ENCODE results near the gene PFKM.

The PFKM gene

GRCh38 chr12:48126953-48127630 lies 7.9 kb downstream of the PFKM start:
- DNase-seq (ENCODE audit: low spot score) = no peak
- CTCF ChIA-PET = no interaction called here
- POLR2A ChIA-PET (ENCODE audit: low non-redundant PET) = no interaction called here
- H3K27ac ChIP-seq = no peak overlapping the region
- TF ChIP-seq, protein P1, sequence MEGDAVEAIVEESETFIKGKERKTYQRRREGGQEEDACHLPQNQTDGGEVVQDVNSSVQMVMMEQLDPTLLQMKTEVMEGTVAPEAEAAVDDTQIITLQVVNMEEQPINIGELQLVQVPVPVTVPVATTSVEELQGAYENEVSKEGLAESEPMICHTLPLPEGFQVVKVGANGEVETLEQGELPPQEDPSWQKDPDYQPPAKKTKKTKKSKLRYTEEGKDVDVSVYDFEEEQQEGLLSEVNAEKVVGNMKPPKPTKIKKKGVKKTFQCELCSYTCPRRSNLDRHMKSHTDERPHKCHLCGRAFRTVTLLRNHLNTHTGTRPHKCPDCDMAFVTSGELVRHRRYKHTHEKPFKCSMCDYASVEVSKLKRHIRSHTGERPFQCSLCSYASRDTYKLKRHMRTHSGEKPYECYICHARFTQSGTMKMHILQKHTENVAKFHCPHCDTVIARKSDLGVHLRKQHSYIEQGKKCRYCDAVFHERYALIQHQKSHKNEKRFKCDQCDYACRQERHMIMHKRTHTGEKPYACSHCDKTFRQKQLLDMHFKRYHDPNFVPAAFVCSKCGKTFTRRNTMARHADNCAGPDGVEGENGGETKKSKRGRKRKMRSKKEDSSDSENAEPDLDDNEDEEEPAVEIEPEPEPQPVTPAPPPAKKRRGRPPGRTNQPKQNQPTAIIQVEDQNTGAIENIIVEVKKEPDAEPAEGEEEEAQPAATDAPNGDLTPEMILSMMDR (conservative IDR thresholded peaks at IDR 0.05; ENCODE audit: low read depth) = no peak

DNA sequence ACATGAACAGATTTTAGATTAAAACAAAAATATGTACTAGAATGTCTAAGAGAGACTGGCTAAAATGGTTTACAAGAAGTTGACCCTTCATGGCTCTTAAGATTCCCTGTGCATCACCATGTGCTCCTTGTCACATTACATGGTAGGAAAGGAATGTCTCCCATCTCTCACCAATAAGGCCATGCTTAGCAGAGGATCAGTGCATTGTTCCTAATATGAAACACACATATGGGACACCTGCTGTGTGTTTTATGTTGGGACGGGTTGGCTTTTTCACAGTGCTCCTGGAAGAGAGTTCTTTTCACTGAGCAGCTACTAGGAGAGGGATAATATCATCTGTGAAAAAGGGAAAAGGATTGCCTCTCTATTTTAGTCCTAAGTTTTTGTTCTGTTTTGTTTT lies 9.6 kb downstream of the PFKM start:
- DNase-seq (ENCODE audit: low spot score) = no peak
- ChIA-PET CTCF (no interaction called here), POLR2A (ENCODE audit: low non-redundant PET) (no interaction called here)
- no peak overlapping the region for H3K27ac ChIP-seq
- TF ChIP-seq, protein P1 (conservative IDR thresholded peaks at IDR 0.05; ENCODE audit: low read depth) = no peak

DNA sequence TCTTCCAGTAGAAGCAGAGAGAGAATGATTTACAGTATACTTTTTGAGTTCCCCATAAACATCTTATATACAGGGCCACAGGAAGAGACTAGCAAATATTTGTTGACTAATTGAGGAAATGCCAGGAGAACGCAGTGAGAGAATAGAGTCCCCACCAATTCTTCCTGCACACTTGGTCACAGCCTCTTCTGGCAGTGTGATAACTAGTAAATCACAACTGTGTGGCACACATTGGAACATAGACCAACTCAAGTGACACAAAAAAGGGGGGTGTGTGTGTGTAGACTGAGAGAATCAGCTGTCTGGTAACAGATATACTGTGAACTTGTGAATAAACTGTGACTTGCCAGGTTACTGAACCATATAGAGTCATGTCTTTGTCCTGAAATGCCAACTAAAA lies 10.2 kb downstream of the PFKM start:
- no peak for DNase-seq (ENCODE audit: low spot score)
- ChIA-PET POLR2A (ENCODE audit: low non-redundant PET) (no interaction called here), CTCF (no interaction called here)
- TF ChIP-seq, protein P1 (conservative IDR thresholded peaks at IDR 0.05; ENCODE audit: low read depth) = no peak
- H3K27ac ChIP-seq = no peak overlapping the region

- TF ChIP-seq, protein P1 (conservative IDR thresholded peaks at IDR 0.05; ENCODE audit: low read depth) = no peak
- no peak overlapping the region for H3K27ac ChIP-seq
- ChIA-PET POLR2A (ENCODE audit: low non-redundant PET) (no interaction called here), CTCF (no interaction called here)
- no peak for DNase-seq (ENCODE audit: low spot score)
Observed at GRCh38 chr12:48131517-48131916, 12.4 kb downstream of the PFKM start.

GRCh38 chr12:48132826-48133225 lies 13.7 kb downstream of the PFKM start:
- POLR2A ChIA-PET (ENCODE audit: low non-redundant PET) = no interaction called here
- TF ChIP-seq, protein P1 (conservative IDR thresholded peaks at IDR 0.05; ENCODE audit: low read depth) = no peak
- CTCF ChIA-PET = no interaction called here
- H3K27ac ChIP-seq = no peak overlapping the region
- DNase-seq (ENCODE audit: low spot score) = no peak

DNA sequence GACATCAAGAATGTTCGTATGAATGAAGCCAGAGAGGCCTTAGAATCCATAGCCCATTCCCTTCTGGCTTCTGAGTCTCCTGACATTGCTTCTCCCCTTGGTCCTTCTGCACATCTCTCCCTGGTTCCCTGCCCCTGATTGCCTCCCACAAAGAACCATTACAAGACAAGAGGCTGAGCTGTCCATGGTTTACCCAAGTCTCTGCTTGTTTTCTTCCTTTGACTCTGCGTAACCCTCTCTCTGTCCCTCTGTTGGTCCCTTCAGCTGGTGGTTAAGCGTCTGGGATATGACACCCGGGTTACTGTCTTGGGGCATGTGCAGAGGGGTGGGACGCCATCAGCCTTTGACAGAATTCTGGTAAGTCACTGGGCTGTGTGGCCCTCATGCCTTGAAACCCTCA lies 15.9 kb downstream of the PFKM start:
- CTCF ChIA-PET = no interaction called here
- TF ChIP-seq, protein P1 (conservative IDR thresholded peaks at IDR 0.05; ENCODE audit: low read depth) = no peak
- H3K27ac ChIP-seq = no peak overlapping the region
- no peak for DNase-seq (ENCODE audit: low spot score)
- POLR2A ChIA-PET (ENCODE audit: low non-redundant PET) = no interaction called here

Data from RWPE1 (cell line).